HepG2 (cell line): ENCODE results near the gene KLF7. TPM values are rescaled to one million over a fixed set of nuclear protein-coding genes. Genes with fewer than 3 reads are reported as not detected.

Experiments
- ATAC-seq: fragments of 200-7000 bp; cut with Tn5 transposase; 3 replicates; pipeline ENCODE4 v1.9.1; 2020; ENCODE audit warnings: mild to moderate bottlenecking, moderate library complexity
- BruUV-seq: library from RNA; stranded (reverse); fragments of 400-500 nt; replicated peaks from 2 replicates; lab custom pipeline; 2021; lab: Mats Ljungman, UMichigan
- CTCF ChIA-PET: fragments of 300-600 bp; formaldehyde crosslinking; extraction: SDS; loops from one replicate; lab custom pipeline; 2021; ENCODE audit warnings: low total read pairs, inconsistent platforms, low intra/inter-chr PET ratio; lab: Yijun Ruan, JAX
- POLR2A ChIA-PET: fragments of 350-600 bp; sonication (Branson Sonifier 250); formaldehyde crosslinking; loops from one replicate; lab custom pipeline; 2020; ENCODE audit warnings: antibody characterized with exemption, inconsistent platforms; lab: Yijun Ruan, JAX
- DNase-seq: peaks from one replicate; pipeline ENCODE4 v3.0.0-alpha.2; 2015; ENCODE audit warnings: low spot score
- FAIRE-seq: peaks from 3 replicates; lab custom pipeline; 2011; peaks lifted over from hg19 to GRCh38; lab: Jason Lieb, UNC
- H2AFZ ChIP-seq: one replicate; pipeline ENCODE4 v1.6.1; 2011; ENCODE audit warnings: low read length, inconsistent platforms
- H3K27ac ChIP-seq: fragments of 300-600 bp; 3 replicates; pipeline ENCODE4 v1.8.0; 2011; ENCODE audit warnings: mixed run types, mild to moderate bottlenecking, mixed read lengths, low read length, inconsistent platforms; ENCODE audit not compliant: insufficient read depth; ENCODE audit errors: extremely low read length
- H3K27me3 ChIP-seq, 2 experiments: fragments of 200-600 bp in 1 of 2; 2 replicates in 1 of 2; 3 replicates in 1 of 2; pipeline versions ENCODE4 v1.6.0 to v1.8.0; 2011; ENCODE audit warnings: low read length in 2 of 2, mild to moderate bottlenecking in 2 of 2, moderate library complexity in 2 of 2, inconsistent platforms in 1 of 2; ENCODE audit not compliant: insufficient read depth in 2 of 2, control insufficient read depth in 1 of 2
- H3K36me3 ChIP-seq, 2 experiments: fragments of 200-600 bp in 1 of 2; replicated peaks in 1 of 2; 2 replicates in 1 of 2; 3 replicates in 1 of 2; pipeline versions ENCODE4 v1.5.1 to v1.8.0; 2011; ENCODE audit warnings: low read length in 2 of 2, inconsistent platforms in 1 of 2; ENCODE audit not compliant: insufficient read depth in 2 of 2, control insufficient read depth in 1 of 2
- H3K4me1 ChIP-seq: 2 replicates; pipeline ENCODE4 v1.5.1; 2012; ENCODE audit warnings: low read length, inconsistent platforms; ENCODE audit not compliant: insufficient read depth
- H3K4me2 ChIP-seq: 2 replicates; pipeline ENCODE4 v1.6.0; 2011; ENCODE audit warnings: low read depth, low read length, inconsistent platforms
- H3K4me3 ChIP-seq, 3 experiments: fragments of 200-600 bp in 1 of 3; sonication (generic), shearing (Covaris generic) in 1 of 3; replicated peaks in 1 of 3; 2 replicates each; pipeline ENCODE4 v1.5.1; 2011 to 2016; ENCODE audit warnings: low read length in 3 of 3, inconsistent platforms in 2 of 3, low read depth in 2 of 3, mild to moderate bottlenecking in 2 of 3, control low read depth in 1 of 3, mixed read lengths in 1 of 3; ENCODE audit not compliant: insufficient read depth in 1 of 3
- H3K79me2 ChIP-seq: one replicate; pipeline ENCODE4 v1.6.1; 2011; ENCODE audit warnings: low read length, inconsistent platforms; ENCODE audit not compliant: insufficient read depth
- H3K9ac ChIP-seq: 2 replicates; pipeline ENCODE4 v1.6.0; 2011; ENCODE audit warnings: mild to moderate bottlenecking, low read depth, low read length, inconsistent platforms; ENCODE audit not compliant: insufficient read depth
- H3K9me3 ChIP-seq: 2 replicates; pipeline ENCODE4 v1.5.1; 2012; ENCODE audit warnings: mild to moderate bottlenecking, low read length
- H4K20me1 ChIP-seq: 2 replicates; pipeline ENCODE4 v1.6.0; 2011; ENCODE audit warnings: inconsistent platforms, mild to moderate bottlenecking, low read length, moderate library complexity; ENCODE audit not compliant: insufficient read depth
- MEIS2 ChIP-seq: sonication (generic); formaldehyde crosslinking; IDR thresholded peaks from 2 replicates; pipeline ENCODE4 v1.9.0; 2021; ENCODE audit warnings: mild to moderate bottlenecking, missing genetic modification reagents
- PBX2 ChIP-seq: IDR thresholded peaks from 2 replicates; pipeline ENCODE4 v1.6.1; 2016; ENCODE audit warnings: control low read depth
- PCBP1 ChIP-seq: fragments of 200-400 bp; formaldehyde crosslinking; IDR thresholded peaks from 2 replicates; pipeline ENCODE4 v1.6.1; 2017; ENCODE audit warnings: mild to moderate bottlenecking, low read depth, low read length, borderline replicate concordance
- TEF ChIP-seq: sonication (generic); formaldehyde crosslinking; IDR thresholded peaks from 2 replicates; pipeline ENCODE4 v1.5.0; 2020; ENCODE audit warnings: missing genetic modification reagents
- THAP9 ChIP-seq: sonication (generic); formaldehyde crosslinking; IDR thresholded peaks from 2 replicates; pipeline ENCODE4; 2020; ENCODE audit warnings: missing genetic modification reagents, mild to moderate bottlenecking, borderline replicate concordance
- ZFP90 ChIP-seq: sonication (generic); formaldehyde crosslinking; IDR thresholded peaks from 2 replicates; pipeline ENCODE4 v1.8.0; 2022; ENCODE audit warnings: missing genetic modification reagents, mild to moderate bottlenecking, inconsistent platforms, borderline replicate concordance
- ZNF280D ChIP-seq: sonication (generic); formaldehyde crosslinking; IDR thresholded peaks from 2 replicates; pipeline ENCODE4 v1.5.1; 2020; ENCODE audit warnings: mild to moderate bottlenecking, missing genetic modification reagents
- ZNF749 ChIP-seq: sonication (generic); formaldehyde crosslinking; IDR thresholded peaks from 2 replicates; pipeline ENCODE4 v1.8.0; 2022; ENCODE audit warnings: mild to moderate bottlenecking, missing genetic modification reagents, moderate library complexity, borderline replicate concordance
- ZNF772 ChIP-seq: sonication (generic); formaldehyde crosslinking; IDR thresholded peaks from 2 replicates; pipeline ENCODE4 v1.5.0; 2020; ENCODE audit warnings: mild to moderate bottlenecking, missing genetic modification reagents
- ZNF883 ChIP-seq: sonication (generic); formaldehyde crosslinking; IDR thresholded peaks from 2 replicates; pipeline ENCODE4 v1.5.1; 2020; ENCODE audit warnings: mild to moderate bottlenecking, missing genetic modification reagents; ENCODE audit errors: not compliant biosample characterization
- WGBS: methylation state at CpG from one replicate; pipeline ENCODE4 v1.1.6; 2017; ENCODE audit warnings: low lambda C conversion rate; 5-methylcytosine and 5-hydroxymethylcytosine counted together
- in situ Hi-C: cut with HindIII; loops from 2 replicates; pipeline ENCODE4 v1.10.0; 2017; ENCODE audit warnings: low pct_unique_long_range_greater_than_20kb; ENCODE audit not compliant: extremely low pct_ligation_motif_present
- intact Hi-C: fragments of 100-400 bp; cut with micrococcal nuclease; formaldehyde crosslinking; loops from one replicate; pipeline ENCODE4 v1.10.0; 2022; ENCODE audit not compliant: unreplicated experiment
- polyA plus RNA-seq, 8 experiments: library from polyadenylated mRNA; depleted of rRNA in 3 of 8; stranded (reverse) in 7 of 8; unstranded in 1 of 8; fragments of >200 nt; fragmentation: Illumina TruSeq in 4 of 8; extraction: Trizol in 4 of 8; gene quantifications; 2 replicates each; pipeline versions ENCODE4 v1.2.1 to v1.2.3, GENCODE V29; 2011 to 2016; ENCODE audit warnings: low read depth in 4 of 8, missing spikeins in 1 of 8, mixed read lengths in 1 of 8; ENCODE audit not compliant: insufficient read depth in 1 of 8
- total RNA-seq, 5 experiments: library from RNA; depleted of rRNA; stranded (reverse); fragments of >200 nt; fragmentation: Illumina TruSeq; extraction: Trizol; gene quantifications; 2 replicates each; pipeline ENCODE4 v1.2.3, GENCODE V29; 2016; ENCODE audit warnings: low read depth in 1 of 5

The KLF7 gene
- total and polyA plus RNA-seq, 2 of the 13 experiments (the other 11 are each of a cell fraction or from before 2014, with no cell fraction given), result 2.6 to 5.4 TPM

GRCh38 chr2:207095963-207096362, 69.8 kb downstream of the KLF7 start (continued):
- TF ChIP-seq ZNF772 (CRISPR knock-in tag) (no peak), PBX2 (CRISPR knock-in tag) (no peak), TEF (CRISPR knock-in tag) (no peak)

GRCh38 chr2:207093234-207093633, 72.5 kb downstream of the KLF7 start:
- FAIRE-seq, result no peak
- Histone ChIP-seq H2AFZ (no peak overlapping the region), H3K36me3 (no peaks in the 10 kb centered on the region; a peak in 1 of 5 replicates), H3K79me2 (no peaks in the 10 kb centered on the region), H3K4me3 (no peak overlapping the region), H4K20me1 (no peaks in the 10 kb centered on the region), H3K4me1 (no peaks in the 10 kb centered on the region), H3K27ac (no peak overlapping the region), H3K27me3 (no peaks in the 10 kb centered on the region), H3K9ac (no peak overlapping the region), H3K9me3 (no peaks in the 10 kb centered on the region), H3K4me2 (no peak overlapping the region)
- POLR2A ChIA-PET, result no interaction called here
- no peak for DNase-seq
- in situ Hi-C loops, result no loop called here
- no peak for TF ChIP-seq ZNF883 (CRISPR knock-in tag)
- TF ChIP-seq ZFP90, result no peak
- TF ChIP-seq PCBP1, result no peak
- TF ChIP-seq ZNF280D (CRISPR knock-in tag), result no peak
- TF ChIP-seq MEIS2 (CRISPR knock-in tag), result no peak
- no peak for TF ChIP-seq ZNF749 (CRISPR knock-in tag)
- no peak for TF ChIP-seq THAP9
- ATAC-seq, result no peak
- CTCF ChIA-PET, result no interaction called here
- no TSS peak for BruUV-seq
- intact Hi-C loops, result no loop called here
- 86% methylated on average over 6 of the region's 6 CpGs for WGBS
